Activated CD4-positive, alpha-beta T cell treated with anti-CD3 and anti-CD28 coated beads, Interleukin-2, Interleukin-6, amounts not matched to agents 100 ng/mL and 50 ng/mL, durations not matched to agents 16 hours and 8 hours (primary cell): ENCODE measurements around the gene ADGRL3.

Experiments used
- DNase-seq: peaks from one replicate; pipeline ENCODE4 v3.0.0-alpha.2; 2020

Gene ADGRL3

DNA sequence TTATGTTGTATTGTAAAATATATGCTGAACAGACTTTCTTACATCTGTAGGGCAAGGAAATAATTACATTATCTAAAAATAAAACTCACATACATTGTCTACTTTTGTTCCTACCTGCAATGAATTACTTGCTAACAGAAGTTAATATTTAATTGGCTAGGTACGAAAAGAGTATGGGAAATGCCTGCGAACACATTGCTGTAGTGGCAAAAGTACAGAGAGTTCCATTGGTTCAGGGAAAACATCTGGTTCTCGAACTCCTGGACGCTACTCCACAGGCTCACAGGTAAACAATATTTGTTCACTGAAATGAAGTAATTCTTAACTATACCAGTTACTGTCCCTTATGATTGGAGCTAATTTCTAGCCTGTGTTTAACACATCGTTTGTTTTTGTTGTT is 837.4 kb downstream of the ADGRL3 start:
- DNase-seq = no peak

DNA sequence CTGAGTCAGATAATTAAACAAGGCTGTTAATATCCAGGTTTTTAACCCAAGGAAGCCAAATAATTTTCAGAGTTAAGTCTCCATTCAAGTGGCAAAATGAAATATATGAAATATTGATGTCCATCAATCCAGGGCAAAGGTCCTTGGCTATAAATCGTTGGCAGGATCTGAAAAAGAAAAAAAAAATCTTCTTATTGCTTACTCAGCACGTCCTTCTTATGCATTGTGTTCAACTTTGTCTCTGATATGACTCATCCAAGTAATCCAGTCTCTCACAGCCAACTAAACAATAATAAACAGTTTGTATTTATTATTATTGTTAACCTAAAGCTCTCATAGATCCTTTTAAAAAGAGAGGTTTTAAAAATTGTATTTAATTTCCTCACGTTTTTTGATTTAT is 851.2 kb downstream of the ADGRL3 start:
- no peak for DNase-seq

DNA sequence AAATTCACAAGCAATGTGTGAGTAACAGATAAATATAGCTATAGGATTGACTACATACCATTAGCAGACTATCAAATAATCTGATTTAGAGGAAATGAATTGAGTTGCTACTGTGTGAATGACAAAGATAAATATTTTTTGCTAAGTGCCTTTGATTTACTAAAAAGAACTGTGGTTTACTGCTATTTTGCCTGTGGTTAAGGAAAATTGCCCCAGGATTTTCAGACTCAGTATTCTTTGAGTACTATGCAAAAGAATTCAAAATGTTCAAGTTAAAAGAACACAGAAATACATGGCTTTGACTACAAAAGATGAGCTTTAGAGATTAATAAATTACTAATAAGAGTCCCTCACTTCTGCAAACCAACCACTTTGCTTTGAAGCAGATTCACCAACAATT is 853.8 kb downstream of the ADGRL3 start:
- no peak for DNase-seq

DNA sequence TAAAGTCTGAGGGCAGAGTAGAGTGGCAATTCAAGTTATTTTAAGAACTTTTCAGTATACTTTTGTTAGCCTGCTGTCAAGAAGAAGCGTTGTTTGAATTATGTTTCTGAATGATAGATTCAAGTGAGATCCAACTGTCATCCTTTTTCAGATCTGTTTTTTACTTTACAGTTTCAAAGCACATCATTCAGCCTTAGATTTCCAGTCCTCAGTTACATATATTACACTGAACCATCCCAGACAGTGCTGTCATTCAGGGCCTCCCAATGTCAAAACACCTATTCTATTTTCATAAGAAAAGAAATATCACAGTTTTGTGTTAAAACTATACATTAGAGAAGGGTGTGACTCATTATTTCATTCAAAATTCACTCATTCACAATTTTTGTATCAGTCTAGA is 856.9 kb downstream of the ADGRL3 start:
- DNase-seq = no peak

DNA sequence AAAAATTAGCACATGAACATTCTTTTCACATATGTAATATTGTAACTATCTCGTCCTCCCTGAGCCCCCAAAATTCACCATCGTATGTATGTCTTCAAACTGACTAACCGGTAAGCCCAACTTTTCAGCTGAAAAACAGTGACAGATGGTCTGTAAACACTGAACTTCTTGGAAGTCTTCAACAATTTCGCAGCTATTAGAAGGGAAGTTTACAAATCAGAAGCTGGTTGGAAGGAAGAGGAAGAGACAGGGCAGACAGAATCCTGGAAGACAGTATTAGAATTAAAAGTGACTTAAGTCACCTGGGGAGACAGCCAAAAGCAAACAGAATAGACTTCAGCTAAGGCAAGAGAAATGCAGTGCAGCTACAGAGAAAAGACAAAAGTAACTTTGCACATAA is 858.4 kb downstream of the ADGRL3 start:
- no peak for DNase-seq

DNA sequence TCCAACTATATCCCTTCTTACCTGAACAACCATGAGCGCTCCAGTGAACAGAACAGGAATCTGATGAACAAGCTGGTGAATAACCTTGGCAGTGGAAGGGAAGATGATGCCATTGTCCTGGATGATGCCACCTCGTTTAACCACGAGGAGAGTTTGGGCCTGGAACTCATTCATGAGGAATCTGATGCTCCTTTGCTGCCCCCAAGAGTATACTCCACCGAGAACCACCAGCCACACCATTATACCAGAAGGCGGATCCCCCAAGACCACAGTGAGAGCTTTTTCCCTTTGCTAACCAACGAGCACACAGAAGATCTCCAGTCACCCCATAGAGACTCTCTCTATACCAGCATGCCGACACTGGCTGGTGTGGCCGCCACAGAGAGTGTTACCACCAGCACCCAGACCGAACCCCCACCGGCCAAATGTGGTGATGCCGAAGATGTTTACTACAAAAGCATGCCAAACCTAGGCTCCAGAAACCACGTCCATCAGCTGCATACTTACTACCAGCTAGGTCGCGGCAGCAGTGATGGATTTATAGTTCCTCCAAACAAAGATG is 870.2 kb downstream of the ADGRL3 start:
- no peak for DNase-seq

DNA sequence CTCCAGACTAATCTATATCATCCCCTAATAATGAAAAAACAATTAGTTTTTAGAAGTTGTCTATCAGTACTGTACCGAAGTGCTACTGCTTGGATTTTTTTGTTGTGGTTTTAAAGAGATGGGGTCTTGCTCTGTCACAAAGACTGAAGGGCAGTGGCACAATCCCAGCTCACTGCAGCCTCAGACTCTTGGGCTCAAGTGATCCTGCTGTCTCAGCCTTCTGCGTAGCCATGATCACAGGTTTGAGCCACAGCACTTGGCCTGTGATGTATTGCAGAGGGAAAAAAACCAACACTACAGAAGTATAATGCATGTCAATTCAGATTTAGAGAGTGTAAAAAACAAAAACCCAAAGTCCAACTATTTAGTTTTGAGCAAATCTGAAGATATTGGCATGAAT is 875.0 kb downstream of the ADGRL3 start:
- DNase-seq = no peak

DNA sequence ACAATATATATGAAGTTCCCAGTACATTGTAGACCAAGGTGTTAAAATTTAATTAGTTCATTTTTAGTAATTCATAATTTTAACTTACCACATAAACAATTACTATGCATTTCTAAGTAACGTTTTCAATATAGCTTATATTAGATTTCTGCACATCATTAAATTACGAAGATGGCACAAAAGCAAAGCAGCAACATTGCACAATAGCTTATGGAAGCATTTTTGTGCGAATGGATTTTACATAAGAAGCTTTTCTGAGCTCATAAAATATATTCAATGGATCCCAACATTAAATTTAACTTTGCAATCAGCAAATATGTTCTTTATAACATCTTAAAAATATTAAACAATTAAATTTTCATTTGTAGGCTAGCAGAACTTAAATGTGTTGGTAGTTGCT is 875.4 kb downstream of the ADGRL3 start:
- DNase-seq = no peak

DNA sequence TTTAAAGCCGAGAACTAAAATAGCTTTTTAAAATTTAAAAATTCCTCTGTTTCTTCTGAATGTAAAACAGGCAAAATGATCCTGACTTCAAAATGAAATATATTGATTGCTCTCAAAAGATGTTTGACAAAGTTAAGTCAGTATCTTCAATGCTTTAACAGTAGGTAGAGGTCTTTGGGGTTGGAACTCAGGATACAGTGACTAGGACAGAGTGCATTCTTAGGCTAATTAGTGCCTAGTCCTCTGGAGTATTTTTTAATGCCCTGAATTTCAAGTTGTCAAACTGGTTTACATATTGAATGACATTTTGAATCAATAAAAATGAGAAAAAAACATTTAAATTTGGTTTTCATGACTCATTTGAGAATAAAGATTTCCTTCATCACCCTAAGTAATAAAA is 877.3 kb downstream of the ADGRL3 start:
- no peak for DNase-seq

DNA sequence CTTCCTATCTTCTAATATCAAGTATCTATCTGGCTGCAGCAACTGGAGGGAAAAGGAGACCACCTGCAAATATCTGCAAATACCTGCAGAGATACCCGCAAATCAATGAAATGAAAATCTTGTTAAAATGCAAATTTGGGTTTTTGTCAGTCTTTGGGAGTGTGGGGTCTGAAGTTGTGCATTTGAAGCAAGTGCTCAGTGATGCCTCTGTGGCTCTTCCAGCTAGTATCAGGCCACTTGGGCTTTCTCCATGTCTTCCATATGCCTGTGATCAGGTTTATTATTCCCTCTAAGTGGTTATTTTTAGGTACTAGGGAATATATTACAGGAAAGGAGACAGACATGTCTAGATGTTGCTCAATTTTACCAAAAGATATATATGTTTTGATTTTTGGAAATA is 880.3 kb downstream of the ADGRL3 start:
- DNase-seq = no peak

DNA sequence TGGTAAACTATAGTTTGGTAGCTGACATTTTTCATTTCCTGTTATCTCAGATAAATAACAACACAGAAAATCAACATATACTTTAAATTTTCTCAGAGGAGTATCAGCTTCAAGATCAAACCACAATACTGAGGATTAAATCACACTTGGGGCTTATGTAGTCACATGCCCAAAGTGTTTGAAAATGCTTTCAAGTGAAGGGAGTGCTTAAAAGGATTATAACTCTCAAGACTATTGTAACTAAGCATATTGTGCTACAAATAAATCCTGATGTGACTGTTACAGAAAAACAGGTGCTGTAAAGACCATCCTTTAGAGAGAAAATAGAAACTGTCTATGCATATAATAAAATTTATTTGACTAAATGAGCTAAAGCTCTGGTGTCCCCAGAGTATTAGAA is 887.6 kb downstream of the ADGRL3 start:
- DNase-seq = no peak

DNA sequence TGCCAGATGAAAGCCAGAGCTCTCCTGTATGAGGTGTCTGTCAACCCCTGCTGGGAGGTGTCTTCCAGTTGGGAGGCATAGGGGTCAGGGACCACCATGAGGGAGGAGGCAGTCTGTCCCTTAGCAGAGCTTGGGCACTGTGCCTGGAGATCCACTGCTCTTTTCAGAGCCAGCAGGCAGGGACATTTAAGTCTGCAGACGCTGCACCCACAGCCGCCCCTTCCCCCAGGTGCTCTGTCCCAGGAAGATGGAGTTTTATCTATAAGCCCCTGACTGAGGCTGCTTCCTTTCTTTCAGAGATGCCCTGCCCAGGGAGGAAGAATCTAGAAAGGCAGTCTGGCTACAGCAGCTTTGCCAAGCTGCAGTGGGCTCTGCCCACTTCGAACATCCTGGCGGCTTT is 893.6 kb downstream of the ADGRL3 start:
- no peak for DNase-seq

DNA sequence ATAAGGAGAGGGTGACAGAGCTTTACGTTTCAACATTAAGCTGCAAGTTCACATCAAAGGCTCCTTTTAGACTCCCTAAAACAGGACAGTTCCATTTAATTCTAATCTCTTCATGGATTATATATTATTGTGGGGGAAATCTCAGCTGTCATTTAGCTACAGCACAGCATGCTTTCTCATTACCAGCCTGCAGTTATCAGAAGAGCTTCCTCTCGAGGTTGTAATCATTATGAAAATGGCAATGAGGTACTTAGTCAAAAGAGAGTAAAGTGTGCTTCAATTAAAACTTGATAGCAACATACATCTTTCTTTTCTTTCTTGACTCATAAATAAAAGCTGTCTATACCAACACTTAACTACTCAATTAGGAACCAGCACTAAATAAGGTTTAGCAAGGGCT is 896.8 kb downstream of the ADGRL3 start:
- DNase-seq = no peak

DNA sequence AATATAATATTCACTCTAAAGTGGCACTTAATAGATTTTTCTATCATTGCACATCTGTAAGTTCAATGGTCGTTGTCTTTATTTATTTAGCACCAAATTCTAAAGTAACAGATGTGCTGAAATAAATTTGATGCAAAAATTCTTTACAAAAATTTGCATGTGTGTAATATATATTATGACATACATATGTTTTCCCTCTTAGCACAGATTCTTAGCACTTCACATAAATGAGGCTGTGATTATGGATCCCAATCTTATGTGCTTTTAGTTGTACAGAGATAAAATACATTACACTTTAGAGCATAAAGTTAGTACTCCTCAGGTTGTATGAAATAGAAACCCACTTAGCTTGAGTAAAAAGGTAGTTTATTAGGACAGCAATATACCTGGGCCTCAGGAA is 915.1 kb downstream of the ADGRL3 start:
- no peak for DNase-seq

DNA sequence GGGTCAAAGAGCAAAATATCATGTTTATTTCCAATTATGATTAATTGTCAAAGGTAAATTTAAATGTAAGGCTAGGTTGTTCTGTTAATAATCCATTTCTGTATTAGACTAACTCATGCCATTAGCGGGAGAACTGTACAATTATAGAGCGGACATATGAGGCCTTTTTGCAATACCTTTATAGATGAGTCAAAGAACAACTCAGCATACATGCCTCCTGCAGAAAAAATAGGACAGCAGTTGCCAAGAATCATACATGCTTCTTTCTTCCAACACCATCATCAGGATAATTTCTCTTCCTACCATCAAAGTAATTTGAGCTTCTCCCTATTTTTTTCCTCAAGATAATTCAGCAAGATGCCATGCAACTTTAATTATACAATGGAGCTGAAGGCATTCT is 917.8 kb downstream of the ADGRL3 start:
- DNase-seq = no peak

DNA sequence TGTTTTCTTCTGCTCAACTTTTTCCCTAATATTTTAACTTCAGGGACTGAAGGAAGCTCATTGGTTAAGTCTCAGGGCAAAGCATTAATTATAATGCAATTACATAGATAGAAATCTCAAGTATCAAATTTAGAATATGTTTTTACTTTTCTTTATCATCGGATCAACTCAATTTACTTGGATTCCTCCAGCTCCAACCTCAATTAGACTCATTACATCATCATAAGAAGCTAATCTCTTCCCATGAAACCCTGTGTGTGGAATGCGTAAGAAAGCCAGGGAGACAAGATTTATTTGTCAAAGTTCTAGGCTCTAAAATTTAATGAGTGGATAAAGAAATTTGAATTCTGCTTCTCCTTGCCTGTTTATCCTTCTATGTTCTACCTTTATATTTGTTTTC is 918.4 kb downstream of the ADGRL3 start:
- DNase-seq = no peak

DNA sequence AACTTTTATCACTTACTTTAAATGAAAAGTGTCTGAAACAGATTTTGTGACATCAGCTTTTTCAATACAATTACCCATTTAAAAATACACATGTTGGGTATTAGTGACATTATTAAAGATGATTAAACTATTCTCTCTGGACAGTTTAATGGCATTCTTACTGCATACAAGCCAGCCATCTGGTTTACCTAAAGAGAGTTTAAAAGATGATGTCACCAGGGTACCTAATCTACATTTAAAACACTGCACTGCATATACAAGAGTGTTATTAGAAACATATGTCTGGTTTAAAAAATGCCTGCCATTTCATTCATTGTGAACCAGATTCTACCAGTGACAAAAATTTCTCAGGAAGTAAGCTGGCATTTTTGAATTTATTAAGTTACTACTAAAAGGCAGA is 919.1 kb downstream of the ADGRL3 start:
- DNase-seq = no peak

DNA sequence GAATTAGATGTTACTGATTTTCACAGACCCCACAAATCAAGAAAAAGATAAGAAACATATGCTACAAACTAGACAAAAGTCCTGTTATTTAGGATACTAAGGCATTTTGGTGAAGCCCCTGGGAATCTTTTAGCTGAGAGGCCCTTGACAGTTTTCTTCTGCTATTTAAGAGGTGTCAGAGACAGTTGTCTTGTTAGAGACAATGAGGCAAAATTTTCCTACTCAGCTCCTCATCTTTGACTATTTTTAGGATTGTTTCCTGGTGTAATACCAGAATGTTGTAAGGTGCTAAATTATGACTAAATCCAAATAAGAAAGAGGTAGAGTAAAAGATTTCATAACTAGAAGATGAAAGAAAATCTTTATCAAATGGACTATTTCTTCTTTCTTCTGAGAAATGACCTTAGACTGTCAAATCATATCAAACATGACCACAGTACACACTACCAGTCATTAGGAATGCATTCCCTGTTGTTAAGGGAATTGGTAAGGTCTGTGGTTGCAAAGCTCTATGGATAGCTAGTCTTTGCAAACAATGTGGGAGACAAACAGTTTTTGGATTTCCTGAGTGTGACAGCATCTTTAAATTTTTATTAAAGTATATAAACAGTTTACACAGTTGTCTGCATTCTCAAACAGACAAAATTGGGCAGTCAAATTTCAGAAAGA is 926.1 kb downstream of the ADGRL3 start:
- DNase-seq = no peak
